ENCODE data around the gene DNA2.

GRCh38 chr10:68424454-68425014 is 47.2 kb downstream of the DNA2 start:
- no peak for TF ChIP-seq POLR2A (IDR thresholded peaks at IDR 0.05)
- no peak for TF ChIP-seq CTCF (IDR thresholded peaks at IDR 0.05)
- no peak for TF ChIP-seq POLR2AphosphoS5 (IDR thresholded peaks at IDR 0.05)

All from breast epithelium (tissue), 3 donors.